Stromal cell of bone marrow (primary cell): ENCODE results near the gene MAP7D3.

Experiments
- DNase-seq: peaks from one replicate; pipeline ENCODE4 v3.0.0-alpha.2; 2012; ENCODE audit warnings: low read depth

MAP7D3 gene

GRCh38 chrX:136205882-136206380, 45.3 kb downstream of the MAP7D3 start:
- no peak for DNase-seq

- DNase-seq, result peak; percentile 80
Measured at GRCh38 chrX:136204571-136204970, 46.6 kb downstream of the MAP7D3 start.

- no peak for DNase-seq
Measured at GRCh38 chrX:136203951-136204350, 47.2 kb downstream of the MAP7D3 start.

DNA sequence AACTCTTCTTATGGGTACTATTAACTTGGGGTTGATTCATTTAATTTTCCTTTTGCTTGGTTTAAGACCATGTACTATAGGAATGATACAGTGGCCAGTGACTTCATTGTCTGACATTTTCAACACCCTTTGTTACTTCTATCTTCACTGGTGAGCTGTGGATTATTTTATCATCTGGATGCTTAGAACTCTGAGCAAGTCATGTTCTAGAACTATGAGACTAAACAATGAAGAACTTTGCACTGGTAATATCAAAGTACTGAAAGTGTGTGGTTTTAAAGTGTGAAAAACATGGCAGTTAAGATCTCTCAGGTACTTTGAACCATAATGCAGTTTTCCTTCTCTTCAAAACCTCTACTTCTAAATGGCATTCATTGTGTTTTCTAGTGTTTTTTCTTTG, 47.8 kb downstream of the MAP7D3 start:
- DNase-seq, result no peak

- no peak for DNase-seq
Measured at GRCh38 chrX:136202889-136203288, 48.3 kb downstream of the MAP7D3 start.

DNA sequence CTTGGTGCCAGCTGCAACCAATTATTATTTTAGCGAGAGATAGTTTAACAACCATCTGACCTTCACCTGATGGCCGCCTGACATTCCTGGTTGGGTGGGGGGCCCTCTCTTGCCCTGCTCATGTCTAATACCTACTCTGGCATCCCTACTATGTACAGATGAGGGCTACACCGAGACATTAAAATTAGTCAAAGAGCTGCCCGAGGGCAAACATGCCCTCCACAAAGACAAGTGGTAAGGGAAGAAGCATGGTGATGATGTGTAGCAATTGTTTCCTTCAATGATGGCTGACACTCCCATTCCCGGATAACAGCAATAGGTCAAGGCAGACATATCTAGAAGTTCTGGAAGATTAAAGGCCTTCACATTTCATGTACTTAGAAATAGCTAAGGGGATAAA, 49.6 kb downstream of the MAP7D3 start:
- no peak for DNase-seq

DNA sequence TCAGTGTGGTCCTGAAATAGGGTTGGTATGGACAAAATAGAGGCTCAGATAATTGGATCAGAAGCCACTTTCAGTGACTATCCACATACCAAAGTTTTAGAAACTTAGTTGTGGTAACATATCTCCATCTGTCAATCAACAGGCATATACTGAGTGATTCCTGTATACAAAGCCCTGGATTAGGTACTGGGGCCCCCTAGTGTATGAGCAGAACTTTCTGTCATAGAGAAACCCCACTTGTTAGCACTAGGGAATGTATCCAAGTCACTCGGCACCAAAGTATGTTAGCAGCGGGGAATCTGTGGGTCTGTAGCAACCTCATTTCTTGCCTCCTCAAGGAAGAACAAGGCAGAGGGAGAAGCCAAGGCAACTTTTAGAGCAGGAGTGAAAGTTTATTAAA, 50.7 kb downstream of the MAP7D3 start:
- DNase-seq, result no peak

GRCh38 chrX:136199365-136199764, 51.8 kb downstream of the MAP7D3 start:
- no peak for DNase-seq

DNA sequence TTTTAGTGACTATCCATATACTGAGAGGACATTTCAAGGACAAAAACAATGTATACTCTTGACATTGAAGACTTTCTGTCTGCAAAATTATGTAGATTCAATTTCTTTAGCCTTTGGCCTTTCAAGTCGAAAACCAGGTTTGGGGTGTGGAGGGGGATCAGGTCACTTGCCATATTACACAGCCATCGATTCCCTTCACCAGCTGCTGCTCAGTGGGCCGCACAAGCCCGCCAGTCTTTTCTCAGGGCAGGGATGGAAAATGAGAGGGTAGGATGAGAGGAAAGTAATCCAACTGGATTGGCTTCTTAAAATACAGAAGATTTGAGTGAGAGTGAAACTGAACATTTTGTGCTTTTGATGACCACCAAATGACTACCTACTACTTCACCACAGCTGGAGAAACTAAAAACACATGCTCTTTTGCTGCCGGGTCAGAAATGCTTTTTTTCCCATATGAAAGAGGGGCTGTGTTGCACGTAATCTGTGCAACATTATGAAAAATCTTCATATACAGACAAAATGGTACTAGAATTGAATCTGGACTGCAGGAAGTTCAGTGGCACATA, 52.4 kb downstream of the MAP7D3 start:
- no peak for DNase-seq

- DNase-seq, result no peak
Measured at GRCh38 chrX:136198010-136198409, 53.2 kb downstream of the MAP7D3 start.

- no peak for DNase-seq
Measured at GRCh38 chrX:136196691-136197155, 54.5 kb downstream of the MAP7D3 start.

GRCh38 chrX:136195247-136195646, 56.0 kb downstream of the MAP7D3 start:
- no peak for DNase-seq

GRCh38 chrX:136194536-136194935, 56.7 kb downstream of the MAP7D3 start:
- DNase-seq, result no peak

GRCh38 chrX:136193771-136194170, 57.4 kb downstream of the MAP7D3 start:
- no peak for DNase-seq

DNA sequence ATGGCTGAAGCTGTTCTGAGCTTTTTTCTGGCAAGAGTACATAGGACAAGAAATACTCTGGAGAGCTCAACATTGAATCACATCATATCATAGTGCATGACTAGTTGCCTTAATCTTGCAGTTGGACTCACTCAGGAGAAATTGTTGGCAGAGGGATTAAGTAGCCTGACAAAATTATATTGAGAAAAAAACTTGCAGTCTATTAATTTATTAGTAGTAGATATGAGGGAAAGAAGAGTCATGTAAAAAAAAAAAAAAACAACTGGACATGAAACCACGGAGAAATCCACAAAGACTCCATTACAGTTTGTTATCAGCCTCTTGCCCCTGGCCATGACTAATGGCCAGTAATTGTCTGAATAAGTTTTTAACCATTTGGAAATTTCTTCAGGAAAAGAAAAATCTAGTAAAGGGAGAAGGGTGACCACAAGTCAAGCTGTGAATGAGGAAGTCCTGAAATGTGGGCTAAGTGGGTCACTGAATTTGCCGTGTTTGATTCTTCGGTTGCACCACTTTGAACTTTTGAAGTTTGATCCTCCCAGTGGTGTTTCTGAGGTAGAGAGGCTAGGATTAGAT, 58.3 kb downstream of the MAP7D3 start:
- no peak for DNase-seq

GRCh38 chrX:136192135-136192534, 59.1 kb downstream of the MAP7D3 start:
- DNase-seq, result no peak

GRCh38 chrX:136191171-136191570, 60.0 kb downstream of the MAP7D3 start:
- DNase-seq, result no peak

DNA sequence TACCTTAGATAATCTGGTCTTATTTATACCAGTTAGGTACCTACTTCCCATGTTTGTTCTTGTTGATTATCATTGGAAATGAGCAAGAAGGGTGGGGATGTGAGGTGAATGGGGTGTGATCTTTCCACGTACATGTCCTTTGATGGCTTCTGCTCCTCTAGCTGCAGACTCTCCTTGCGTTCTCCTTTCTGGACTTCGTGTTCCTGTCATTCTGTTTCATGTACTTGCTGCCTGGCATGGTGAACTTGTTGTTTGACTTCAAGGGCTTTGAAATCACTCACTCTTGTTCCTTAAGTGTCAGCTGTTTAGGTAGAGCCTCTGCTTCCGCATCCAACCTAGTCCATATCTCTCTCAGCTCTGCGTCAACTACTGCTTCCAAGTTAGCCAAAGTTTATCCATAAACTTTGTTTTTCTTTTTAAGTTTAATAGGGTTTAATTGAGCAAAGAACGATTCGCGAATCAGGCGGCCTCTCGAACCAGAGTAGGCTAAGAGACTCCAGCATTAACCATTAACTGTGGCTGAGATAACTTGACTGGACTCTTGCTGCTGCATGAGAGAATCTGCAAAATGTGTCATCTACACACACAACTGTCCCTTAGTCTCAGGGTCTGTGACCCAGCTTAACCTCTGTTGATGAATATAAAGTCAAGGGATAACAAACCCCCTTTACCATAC, 61.0 kb downstream of the MAP7D3 start:
- DNase-seq, result no peak

DNA sequence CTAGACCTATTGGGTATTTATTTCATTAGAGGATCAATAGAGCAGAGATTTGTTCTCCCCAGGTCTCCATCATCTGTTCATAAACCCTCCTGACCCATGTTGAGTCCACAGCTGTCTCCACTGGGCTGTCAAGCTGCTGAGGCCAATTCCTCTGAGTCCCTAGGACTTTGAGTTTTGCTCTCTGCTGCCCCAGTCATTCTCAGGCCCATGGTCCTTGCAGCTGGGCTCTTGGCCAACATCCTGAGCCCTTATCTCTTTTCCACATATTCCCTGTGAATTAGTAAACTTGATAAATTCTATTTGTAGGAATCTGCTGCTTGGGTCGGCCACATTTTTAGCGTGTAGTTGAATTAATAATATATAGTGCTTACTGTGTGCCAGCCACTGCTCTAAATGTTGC, 62.0 kb downstream of the MAP7D3 start:
- no peak for DNase-seq

DNA sequence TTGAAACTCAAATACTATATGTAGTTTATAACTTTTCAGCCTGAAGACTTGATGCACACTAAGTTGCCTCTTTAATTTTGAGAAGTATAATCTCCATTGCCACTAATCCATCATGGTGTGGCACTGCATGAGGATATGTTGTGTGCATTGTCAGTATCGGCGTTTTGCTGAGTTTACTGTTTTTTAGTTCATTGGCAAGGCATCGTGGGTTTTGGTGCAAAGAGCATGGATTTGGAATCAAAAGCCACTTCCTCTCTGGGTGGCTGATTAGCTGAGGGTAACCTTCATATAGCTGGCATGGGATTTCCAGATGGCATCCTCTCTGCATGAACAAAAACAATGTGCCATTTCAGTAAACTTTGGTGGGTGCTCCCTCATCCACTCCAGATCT, 65.2 kb downstream of the MAP7D3 start:
- no peak for DNase-seq

- DNase-seq, result no peak
Measured at GRCh38 chrX:136185401-136186022, 65.7 kb downstream of the MAP7D3 start.

GRCh38 chrX:136183917-136184316, 67.3 kb downstream of the MAP7D3 start:
- DNase-seq, result no peak

- no peak for DNase-seq
Measured at GRCh38 chrX:136183172-136183571, 68.0 kb downstream of the MAP7D3 start.
